NCI-H1092 treated with DMSO at 0.1 percent for 48 hours (cell line): ENCODE measurements around the gene ENOSF1.
"Not testable (repeated sequence)": the region's sequence is repeated elsewhere in the genome, so short reads cannot be mapped to it uniquely, and the experiment has no call there.

Experiments used
- DNase-seq: peaks from one replicate; lab custom pipeline; 2025; lab: John Stamatoyannopoulos, UW

ENOSF1 gene

DNA sequence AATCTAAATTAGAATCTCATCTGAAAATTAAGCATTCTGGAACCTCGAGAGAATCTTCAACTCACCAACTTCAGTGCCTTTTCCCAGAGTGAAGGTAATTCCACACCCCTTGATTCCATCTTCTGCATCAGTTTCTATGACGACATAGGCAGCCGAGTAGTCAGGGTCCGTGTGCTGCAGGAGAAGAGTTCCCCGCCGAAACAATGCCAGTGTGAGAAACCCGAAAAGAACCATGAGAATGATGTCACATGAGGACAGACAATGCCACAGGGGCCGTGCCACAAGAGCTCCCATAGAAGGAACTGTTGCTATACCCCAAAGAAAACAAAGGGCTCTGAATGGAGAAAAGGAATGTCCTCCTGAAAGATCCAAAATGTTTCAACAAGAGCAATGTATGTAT lies 6.0 kb downstream of the ENOSF1 start:
- DNase-seq, result no peak

- no peak for DNase-seq
Measured at GRCh38 chr18:703213-703967, 9.0 kb downstream of the ENOSF1 start.

- DNase-seq, result no peak
Measured at GRCh38 chr18:697800-698199, 14.6 kb downstream of the ENOSF1 start.

GRCh38 chr18:697012-697411 lies 15.4 kb downstream of the ENOSF1 start:
- no peak for DNase-seq

- DNase-seq, result no peak
Measured at GRCh38 chr18:693466-694187, 18.8 kb downstream of the ENOSF1 start.

DNA sequence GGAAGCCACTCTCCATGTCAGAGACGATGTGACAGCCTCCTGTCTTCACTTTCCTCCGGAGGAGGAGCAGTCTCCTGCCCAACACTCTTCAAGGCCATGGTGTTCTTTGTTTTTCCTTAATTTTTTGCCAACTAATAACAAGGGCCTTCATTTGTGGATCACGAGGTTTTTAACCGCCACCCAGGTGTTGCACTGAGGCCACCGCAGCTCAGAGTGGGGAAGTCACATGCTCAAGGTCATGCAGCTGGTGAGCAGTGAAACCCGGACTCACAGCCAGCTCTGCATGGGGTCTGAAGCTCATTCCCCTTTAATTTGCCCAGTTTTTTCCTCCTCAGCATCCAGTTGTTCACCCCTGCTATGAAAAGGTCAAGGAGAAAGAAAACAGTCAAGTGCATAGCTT lies 19.6 kb downstream of the ENOSF1 start:
- DNase-seq, result no peak

DNA sequence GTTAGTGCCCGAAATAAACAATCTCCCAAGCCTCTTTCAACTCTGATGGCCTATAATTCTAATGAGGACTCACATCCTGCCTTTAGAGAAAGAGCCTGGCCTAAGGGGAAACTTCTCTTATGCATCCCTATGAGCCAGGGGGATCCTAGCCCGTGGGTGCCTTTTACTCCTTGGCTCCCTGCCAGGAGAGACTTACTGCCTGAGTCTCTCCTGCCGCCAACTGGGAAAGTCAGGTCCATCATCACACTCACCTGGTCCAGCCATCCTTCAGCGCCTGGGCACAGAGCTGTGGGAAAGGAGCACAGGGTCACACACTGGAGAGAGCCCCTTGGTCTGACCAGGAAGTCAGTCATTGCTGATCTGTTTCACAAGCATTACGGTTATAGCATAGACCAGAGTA lies 24.1 kb downstream of the ENOSF1 start:
- no peak for DNase-seq

DNA sequence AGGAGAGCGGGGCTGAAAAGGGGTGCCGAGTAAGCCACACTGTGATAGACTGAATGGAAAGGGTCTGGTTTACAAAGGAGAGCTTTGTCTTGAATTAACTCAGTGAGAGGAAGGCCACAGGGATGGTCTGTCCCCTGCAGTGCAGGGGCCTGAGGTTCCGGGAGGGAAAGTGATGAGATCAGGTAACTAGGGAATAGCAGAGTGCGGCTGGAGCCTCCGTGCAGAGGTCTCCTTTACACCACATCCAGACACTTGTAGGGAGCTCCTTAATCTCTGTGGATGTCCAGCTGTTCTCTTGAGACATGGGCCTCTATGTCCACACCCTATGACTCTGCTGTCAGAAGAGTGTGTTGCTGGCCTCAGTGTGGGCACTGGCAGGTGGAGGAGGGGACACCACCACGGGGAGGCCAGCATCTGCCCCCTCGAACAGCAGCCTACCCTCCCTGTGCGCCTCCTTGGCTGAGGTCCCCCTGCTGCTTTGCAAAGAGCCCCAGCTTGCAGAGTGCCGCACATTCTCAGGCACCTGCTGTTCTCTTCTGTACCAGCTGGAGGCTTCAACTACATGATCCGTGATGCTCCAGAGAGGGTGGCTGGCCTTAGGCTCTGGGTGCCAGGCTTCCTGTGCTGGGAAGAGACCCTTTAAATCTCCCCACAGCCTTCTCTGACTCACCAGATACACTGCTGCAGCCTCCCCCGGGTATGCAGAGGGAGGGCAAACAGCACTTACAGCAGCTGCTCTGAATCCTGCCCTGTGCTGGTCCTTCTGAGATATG lies 25.9 kb downstream of the ENOSF1 start:
- DNase-seq, result no peak

DNA sequence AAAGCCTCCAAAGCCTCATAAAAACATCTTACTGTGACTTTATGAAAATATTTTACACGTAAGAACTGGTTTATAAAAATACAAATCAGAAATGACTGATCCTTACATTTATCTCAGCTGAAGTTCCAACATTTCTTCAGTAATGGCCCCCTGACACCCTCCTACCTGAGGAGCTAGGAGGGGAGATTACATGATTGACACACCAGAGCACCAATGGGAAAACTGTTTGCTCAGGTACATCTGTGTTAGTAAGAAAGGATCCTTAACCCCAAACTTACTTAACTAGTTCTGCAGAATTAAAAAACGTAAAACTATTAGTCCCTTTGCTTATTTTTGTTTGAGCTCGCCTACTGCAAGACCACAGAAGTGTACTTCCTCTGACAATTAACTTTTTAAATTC lies 27.0 kb downstream of the ENOSF1 start:
- DNase-seq, result no peak

- no peak for DNase-seq
Measured at GRCh38 chr18:683531-683930, 28.9 kb downstream of the ENOSF1 start.

GRCh38 chr18:682833-683232 lies 29.6 kb downstream of the ENOSF1 start:
- no peak for DNase-seq

- DNase-seq, result not testable (repeated sequence)
Measured at GRCh38 chr18:682416-682815, 30.0 kb downstream of the ENOSF1 start.

GRCh38 chr18:681985-682384 lies 30.4 kb downstream of the ENOSF1 start:
- DNase-seq, result no peak

DNA sequence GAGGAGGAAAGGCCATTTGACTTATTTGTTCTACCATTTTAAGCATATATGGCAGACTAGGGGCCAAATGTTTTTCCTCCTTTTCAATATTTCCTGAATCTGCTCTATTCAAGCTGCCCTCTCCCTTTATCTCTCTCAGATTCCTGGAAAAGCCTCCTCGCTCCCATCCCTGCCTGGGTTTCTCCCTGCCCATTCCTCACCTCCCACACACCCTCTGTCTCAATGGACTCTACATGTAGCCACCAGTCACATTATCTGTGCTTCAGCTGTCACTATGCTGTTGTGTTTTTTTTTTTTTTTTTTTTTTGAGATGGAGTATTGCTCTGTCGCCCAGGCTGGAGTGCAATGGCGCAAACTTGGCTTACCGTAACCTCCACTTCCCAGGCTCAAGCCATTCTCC lies 32.0 kb downstream of the ENOSF1 start:
- no peak for DNase-seq

- no peak for DNase-seq
Measured at GRCh38 chr18:679516-679915, 32.9 kb downstream of the ENOSF1 start.

DNA sequence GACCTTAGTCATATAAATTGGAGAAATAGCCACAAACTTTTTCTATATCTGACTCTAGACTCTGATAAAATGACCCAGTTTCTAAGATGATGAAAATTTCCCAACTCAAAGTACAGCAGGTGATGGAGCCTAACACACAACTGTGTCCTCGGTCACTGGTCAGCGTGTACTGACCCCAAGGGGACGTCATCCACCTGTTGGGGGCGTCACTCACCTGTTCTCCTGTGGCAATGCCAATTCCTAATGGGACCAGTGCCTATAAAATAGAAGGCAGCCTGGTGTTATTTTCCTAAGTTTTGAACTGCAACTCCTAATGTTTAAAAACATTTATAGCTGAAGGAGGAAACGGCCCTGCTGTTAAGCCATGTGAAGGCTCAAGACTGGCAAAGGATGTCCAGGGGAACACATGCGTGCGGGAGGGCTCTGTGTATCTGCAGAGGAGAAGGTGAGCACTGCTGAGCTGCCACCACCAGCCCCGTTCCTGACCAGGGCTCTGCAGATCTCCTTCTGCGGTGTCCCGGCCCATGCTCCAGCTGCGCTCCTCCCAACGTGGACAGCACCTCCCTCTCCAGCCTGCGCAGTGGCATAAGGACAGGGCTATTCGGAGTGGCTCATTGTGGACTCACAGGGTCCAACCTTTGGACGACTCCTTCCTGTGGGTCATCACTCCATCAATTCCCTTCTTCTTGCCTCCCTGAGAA lies 33.8 kb downstream of the ENOSF1 start:
- DNase-seq, result no peak

DNA sequence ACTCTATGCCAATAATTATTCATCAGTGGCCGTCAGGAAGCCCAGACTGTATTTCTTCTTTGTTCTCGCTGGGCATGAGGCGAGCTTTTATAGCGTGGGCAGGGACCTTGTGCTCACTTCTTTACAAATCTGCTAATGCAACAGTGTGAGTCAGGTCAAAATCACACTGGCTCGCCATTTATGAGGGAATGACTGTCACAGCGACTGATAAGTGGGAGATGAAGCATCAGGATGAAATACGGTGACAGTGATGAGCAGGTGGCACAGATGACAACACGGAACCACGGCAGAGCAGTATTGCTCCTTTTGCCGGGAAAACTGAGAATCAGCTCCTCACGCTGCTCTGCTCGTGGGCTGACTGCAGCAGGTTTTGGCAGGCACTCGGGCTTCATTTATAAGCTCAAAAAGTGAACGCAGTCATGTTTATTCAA lies 34.5 kb downstream of the ENOSF1 start:
- no peak for DNase-seq

GRCh38 chr18:677145-677544 lies 35.3 kb downstream of the ENOSF1 start:
- DNase-seq, result no peak

DNA sequence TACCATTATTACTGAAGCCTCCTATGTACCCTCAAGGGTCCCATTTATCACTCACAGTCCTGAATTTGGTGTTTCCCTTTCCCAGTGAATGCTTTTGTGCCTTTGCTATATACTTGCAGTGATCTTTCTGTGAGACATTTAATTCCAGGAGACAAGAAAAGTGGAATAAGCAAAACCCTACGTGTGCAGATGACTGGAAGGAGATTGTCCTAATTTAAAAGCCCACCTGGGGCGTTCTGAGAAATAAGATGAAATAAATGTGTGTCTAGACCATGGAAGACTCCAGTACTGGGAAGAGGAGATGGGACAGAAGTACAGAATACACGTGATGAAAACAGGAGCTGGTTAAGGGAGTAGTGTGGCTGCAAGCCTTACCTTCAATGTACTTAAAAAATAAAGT lies 35.7 kb downstream of the ENOSF1 start:
- no peak for DNase-seq

DNA sequence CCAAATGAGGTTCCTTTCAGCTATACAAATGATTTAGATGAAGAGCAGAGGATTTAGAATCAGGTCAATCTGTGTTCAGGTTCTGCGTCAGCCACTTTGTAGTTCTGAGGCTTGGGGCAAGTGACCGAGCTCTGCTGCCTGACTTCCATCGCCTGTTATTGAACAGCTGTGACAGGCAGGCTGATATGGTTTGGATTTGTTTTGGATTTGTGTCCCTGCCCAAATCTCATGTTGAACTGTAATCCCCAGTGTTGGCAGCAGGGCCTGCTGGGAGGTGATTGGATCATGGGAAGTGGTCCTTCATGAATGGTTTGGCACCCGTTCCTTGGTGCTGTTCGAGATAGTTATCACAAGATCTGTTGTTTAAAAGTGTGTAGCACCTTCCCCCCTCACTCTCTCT lies 36.4 kb downstream of the ENOSF1 start:
- no peak for DNase-seq

GRCh38 chr18:675307-675706 lies 37.1 kb downstream of the ENOSF1 start:
- no peak for DNase-seq

DNA sequence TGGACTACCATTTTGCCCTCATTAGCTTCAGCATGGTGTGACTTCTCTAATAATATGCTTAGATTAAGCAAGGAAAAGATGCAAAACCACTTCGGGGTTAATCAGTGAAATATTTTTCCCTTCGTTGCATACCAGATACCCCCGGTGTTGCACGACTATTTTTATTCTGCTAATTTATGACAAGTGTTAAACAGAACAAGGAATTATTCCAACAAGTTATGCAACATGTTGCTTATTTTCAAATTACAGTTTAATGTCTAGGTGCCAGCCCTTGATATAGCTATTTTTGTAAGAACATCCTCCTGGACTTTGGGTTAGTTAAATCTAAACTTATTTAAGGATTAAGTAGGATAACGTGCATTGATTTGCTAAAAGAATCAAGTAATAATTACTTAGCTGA lies 38.7 kb downstream of the ENOSF1 start:
- no peak for DNase-seq
